ENCODE data around the gene CHD2.

The CHD2 gene

GRCh38 chr15:92881211-92881754, 18.8 kb upstream of the CHD2 start:
- H3K4me1 Mint-ChIP-seq = peaks cover 37% of the 10 kb centered on the region
- peaks cover 37% of the 10 kb centered on the region for H3K36me3 Mint-ChIP-seq (ENCODE audit: insufficient read depth)
- peak overlapping the region; percentile 96 for H3K4me3 Mint-ChIP-seq

GRCh38 chr15:92881802-92882696, 18.1 kb upstream of the CHD2 start:
- peak; percentile 91 to 98 for DNase-seq (ENCODE audit: low spot score in 2 of 2)
- peak overlapping the region; percentile 96 for H3K4me3 Mint-ChIP-seq
- peak; percentile 90 for ATAC-seq (replicated peaks; ENCODE audit: extremely low read depth, poor library complexity, severe bottlenecking)
- H3K27me3 Mint-ChIP-seq = no peaks in the 10 kb centered on the region
- peak overlapping the region; percentile 95 for H3K27ac Mint-ChIP-seq (ENCODE audit: low read depth)
- peaks cover 45% of the 10 kb centered on the region for H3K4me1 Mint-ChIP-seq
- H3K9me3 Mint-ChIP-seq = no peaks in the 10 kb centered on the region
- H3K36me3 Mint-ChIP-seq (ENCODE audit: insufficient read depth) = peaks cover 43% of the 10 kb centered on the region

More at GRCh38 chr15:92881211-92881754, 18.8 kb upstream of the CHD2 start:
- DNase-seq (ENCODE audit: low spot score in 2 of 2) = no peak
- ATAC-seq (replicated peaks; ENCODE audit: extremely low read depth, poor library complexity, severe bottlenecking) = no peak
- Mint-ChIP-seq H3K27me3 (no peaks in the 10 kb centered on the region), H3K9me3 (no peaks in the 10 kb centered on the region), H3K27ac (ENCODE audit: low read depth) (peak overlapping the region; percentile 95)

GRCh38 chr15:92882697-92883162, 17.4 kb upstream of the CHD2 start:
- no peak for DNase-seq (ENCODE audit: low spot score in 2 of 2)
- H3K4me3 Mint-ChIP-seq = peak overlapping the region; percentile 96
- H3K9me3 Mint-ChIP-seq = no peaks in the 10 kb centered on the region
- ATAC-seq (replicated peaks; ENCODE audit: extremely low read depth, poor library complexity, severe bottlenecking) = peak; percentile 82
- H3K27me3 Mint-ChIP-seq = no peaks in the 10 kb centered on the region
- peak overlapping the region; percentile 95 for H3K27ac Mint-ChIP-seq (ENCODE audit: low read depth)
- peaks cover 49% of the 10 kb centered on the region for H3K36me3 Mint-ChIP-seq (ENCODE audit: insufficient read depth)
- H3K4me1 Mint-ChIP-seq = peaks cover 50% of the 10 kb centered on the region

GRCh38 chr15:92883163-92883875, 16.8 kb upstream of the CHD2 start:
- H3K4me3 Mint-ChIP-seq = peak overlapping the region; percentile 96
- no peaks in the 10 kb centered on the region for H3K9me3 Mint-ChIP-seq
- H3K4me1 Mint-ChIP-seq = peaks cover 50% of the 10 kb centered on the region
- no peaks in the 10 kb centered on the region for H3K27me3 Mint-ChIP-seq
- H3K27ac Mint-ChIP-seq (ENCODE audit: low read depth) = peak overlapping the region; percentile 98
- peaks cover 53% of the 10 kb centered on the region for H3K36me3 Mint-ChIP-seq (ENCODE audit: insufficient read depth)
- DNase-seq (ENCODE audit: low spot score in 2 of 2) = peak; percentile 31 to 43
- ATAC-seq (replicated peaks; ENCODE audit: extremely low read depth, poor library complexity, severe bottlenecking) = peak; percentile 4

GRCh38 chr15:92883876-92884435, 16.2 kb upstream of the CHD2 start:
- H3K9me3 Mint-ChIP-seq = no peaks in the 10 kb centered on the region
- ATAC-seq (replicated peaks; ENCODE audit: extremely low read depth, poor library complexity, severe bottlenecking) = no peak
- peaks cover 50% of the 10 kb centered on the region for H3K4me1 Mint-ChIP-seq
- H3K36me3 Mint-ChIP-seq (ENCODE audit: insufficient read depth) = peaks cover 54% of the 10 kb centered on the region
- H3K27ac Mint-ChIP-seq (ENCODE audit: low read depth) = peak overlapping the region; percentile 98
- DNase-seq (ENCODE audit: low spot score in 2 of 2) = no peak
- peak overlapping the region; percentile 96 for H3K4me3 Mint-ChIP-seq
- no peaks in the 10 kb centered on the region for H3K27me3 Mint-ChIP-seq

GRCh38 chr15:92884436-92885223, 15.5 kb upstream of the CHD2 start:
- peak overlapping the region; percentile 98 for H3K27ac Mint-ChIP-seq (ENCODE audit: low read depth)
- ATAC-seq (replicated peaks; ENCODE audit: extremely low read depth, poor library complexity, severe bottlenecking) (no peak), DNase-seq (ENCODE audit: low spot score in 2 of 2) (no peak)
- peak overlapping the region; percentile 96 for H3K4me3 Mint-ChIP-seq
- H3K9me3 Mint-ChIP-seq = no peaks in the 10 kb centered on the region
- peaks cover 56% of the 10 kb centered on the region for H3K36me3 Mint-ChIP-seq (ENCODE audit: insufficient read depth)
- no peaks in the 10 kb centered on the region for H3K27me3 Mint-ChIP-seq
- H3K4me1 Mint-ChIP-seq = peaks cover 53% of the 10 kb centered on the region

GRCh38 chr15:92885224-92886041, 14.7 kb upstream of the CHD2 start:
- ATAC-seq (replicated peaks; ENCODE audit: extremely low read depth, poor library complexity, severe bottlenecking) = no peak
- Mint-ChIP-seq H3K27ac (ENCODE audit: low read depth) (peak overlapping the region; percentile 98), H3K4me1 (peaks cover 51% of the 10 kb centered on the region), H3K4me3 (peak overlapping the region; percentile 96), H3K36me3 (ENCODE audit: insufficient read depth) (peaks cover 62% of the 10 kb centered on the region), H3K27me3 (no peaks in the 10 kb centered on the region), H3K9me3 (no peaks in the 10 kb centered on the region)
- DNase-seq (ENCODE audit: low spot score in 2 of 2) = no peak

GRCh38 chr15:92886042-92886537, 14.0 kb upstream of the CHD2 start:
- Mint-ChIP-seq H3K4me1 (peaks cover 50% of the 10 kb centered on the region), H3K36me3 (ENCODE audit: insufficient read depth) (peaks cover 68% of the 10 kb centered on the region), H3K9me3 (no peaks in the 10 kb centered on the region), H3K27me3 (no peaks in the 10 kb centered on the region), H3K4me3 (peak overlapping the region; percentile 96), H3K27ac (ENCODE audit: low read depth) (peak overlapping the region; percentile 98)
- no peak for ATAC-seq (replicated peaks; ENCODE audit: extremely low read depth, poor library complexity, severe bottlenecking)
- DNase-seq (ENCODE audit: low spot score in 2 of 2) = no peak

GRCh38 chr15:92886815-92887214, 13.3 kb upstream of the CHD2 start:
- Mint-ChIP-seq H3K9me3 (no peaks in the 10 kb centered on the region), H3K4me3 (peak overlapping the region; percentile 96), H3K36me3 (ENCODE audit: insufficient read depth) (peaks cover 75% of the 10 kb centered on the region), H3K4me1 (peaks cover 49% of the 10 kb centered on the region), H3K27me3 (no peaks in the 10 kb centered on the region), H3K27ac (ENCODE audit: low read depth) (peak overlapping the region; percentile 98)
- ATAC-seq (replicated peaks; ENCODE audit: extremely low read depth, poor library complexity, severe bottlenecking) (no peak), DNase-seq (ENCODE audit: low spot score in 2 of 2) (no peak)

- no peak for ATAC-seq (replicated peaks; ENCODE audit: extremely low read depth, poor library complexity, severe bottlenecking)
- no peaks in the 10 kb centered on the region for H3K27me3 Mint-ChIP-seq
Observed at GRCh38 chr15:92887869-92888268, 12.3 kb upstream of the CHD2 start.

More at GRCh38 chr15:92887869-92888268, 12.3 kb upstream of the CHD2 start:
- Mint-ChIP-seq H3K4me3 (peak overlapping the region; percentile 20), H3K27ac (ENCODE audit: low read depth) (peak overlapping the region; percentile 98), H3K4me1 (peaks cover 44% of the 10 kb centered on the region), H3K9me3 (no peaks in the 10 kb centered on the region), H3K36me3 (ENCODE audit: insufficient read depth) (peaks cover 74% of the 10 kb centered on the region)
- no peak for DNase-seq (ENCODE audit: low spot score in 2 of 2)

All from central memory CD8-positive, alpha-beta T cell (primary cell).